Mesendoderm (in vitro differentiated cells): ENCODE results near the gene TNNI3K.

ENCODE experiments used
- DNase-seq: peaks from one replicate; pipeline ENCODE4 v3.0.0; 2013
- H2AK5ac ChIP-seq: 2 replicates; pipeline ENCODE4 v1.6.1; 2013; ENCODE audit warnings: low read length, inconsistent platforms
- H2BK120ac ChIP-seq: 2 replicates; pipeline ENCODE4 v1.6.1; 2013; ENCODE audit warnings: low read depth, mild to moderate bottlenecking, low read length, moderate library complexity, mixed read lengths
- H2BK15ac ChIP-seq: replicated peaks from 2 replicates; pipeline ENCODE4 v1.6.1; 2013; ENCODE audit warnings: low read depth, mild to moderate bottlenecking, moderate library complexity
- H2BK5ac ChIP-seq: 2 replicates; pipeline ENCODE4 v1.6.1; 2013; ENCODE audit warnings: low read length, inconsistent platforms
- H3K18ac ChIP-seq: 2 replicates; pipeline ENCODE4 v1.6.1; 2013; ENCODE audit warnings: mild to moderate bottlenecking, low read length, mixed read lengths
- H3K23ac ChIP-seq: one replicate; pipeline ENCODE4 v1.6.1; 2013; ENCODE audit warnings: low read length
- H3K27ac ChIP-seq: 2 replicates; pipeline ENCODE4 v1.5.1; 2013; ENCODE audit warnings: low read depth, mild to moderate bottlenecking, inconsistent platforms, low read length, moderate library complexity
- H3K27me3 ChIP-seq: 2 replicates; pipeline ENCODE4 v1.6.1; 2013; ENCODE audit warnings: low read length, control low read depth, mild to moderate bottlenecking, inconsistent platforms; ENCODE audit not compliant: insufficient read depth, poor library complexity
- H3K36me3 ChIP-seq: 2 replicates; pipeline ENCODE4 v1.6.1; 2013; ENCODE audit warnings: low read length, inconsistent platforms; ENCODE audit not compliant: control insufficient read depth, insufficient read depth
- H3K4ac ChIP-seq: one replicate; pipeline ENCODE4 v1.6.1; 2013; ENCODE audit warnings: low read depth, mild to moderate bottlenecking, low read length, moderate library complexity
- H3K4me1 ChIP-seq: 2 replicates; pipeline ENCODE4 v1.6.1; 2013; ENCODE audit warnings: low read depth, low read length, inconsistent platforms; ENCODE audit not compliant: control insufficient read depth
- H3K4me2 ChIP-seq: 2 replicates; pipeline ENCODE4 v1.6.1; 2013; ENCODE audit warnings: low read length
- H3K4me3 ChIP-seq: 2 replicates; pipeline ENCODE4 v1.5.1; 2013; ENCODE audit warnings: mild to moderate bottlenecking, low read length
- H3K56ac ChIP-seq: one replicate; pipeline ENCODE4 v1.6.1; 2013; ENCODE audit warnings: low read length
- H3K79me1 ChIP-seq: 2 replicates; pipeline ENCODE4 v1.6.1; 2013; ENCODE audit warnings: low read length, inconsistent platforms
- H3K79me2 ChIP-seq: 2 replicates; pipeline ENCODE4 v1.6.1; 2013; ENCODE audit warnings: mild to moderate bottlenecking, low read length; ENCODE audit not compliant: control insufficient read depth, insufficient read depth
- H3K9ac ChIP-seq: 2 replicates; pipeline ENCODE4 v1.6.1; 2013; ENCODE audit warnings: low read length, inconsistent platforms
- H4K5ac ChIP-seq: one replicate; pipeline ENCODE4 v1.6.1; 2013; ENCODE audit warnings: low read length
- H4K8ac ChIP-seq: one replicate; pipeline ENCODE4 v1.6.1; 2013; ENCODE audit warnings: low read depth, mild to moderate bottlenecking, control low read depth, low read length, moderate library complexity
- WGBS: extraction: QIAGEN DNeasy Blood & Tissue Kit; methylation state at CpG from one replicate; pipeline ENCODE4 v1.1.7; 2013; ENCODE audit warnings: low lambda C conversion rate, missing lambda C conversion rate; ENCODE audit not compliant: insufficient coverage; ENCODE audit errors: extremely low coverage; 5-methylcytosine and 5-hydroxymethylcytosine counted together

Gene TNNI3K

DNA sequence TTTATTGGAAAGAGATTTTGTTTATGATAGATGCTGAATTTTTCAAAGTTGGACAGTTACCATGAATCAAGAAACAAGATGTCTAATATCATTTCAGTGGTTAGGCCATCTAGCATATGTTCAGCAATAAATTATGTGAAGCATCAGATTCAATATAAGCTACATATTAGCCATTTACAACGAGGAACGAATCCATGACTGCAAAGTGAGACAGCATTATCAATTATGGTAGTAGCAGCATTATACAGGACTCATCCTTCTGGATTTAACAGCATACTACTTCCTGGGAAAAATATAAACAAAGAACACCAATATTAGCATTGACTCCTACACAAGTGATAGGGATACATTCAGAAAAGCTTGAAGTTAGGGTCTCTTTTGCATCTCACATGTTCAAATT is 218.1 kb downstream of the TNNI3K start:
- H3K79me1 ChIP-seq = no peaks in the 10 kb centered on the region
- no peak overlapping the region for H3K4me2 ChIP-seq
- no CpG with 5 or more reads among the region's 2 CpGs for WGBS
- no peak for DNase-seq
- H3K23ac ChIP-seq = no peak overlapping the region
- no peak overlapping the region for H4K5ac ChIP-seq
- no peaks in the 10 kb centered on the region for H3K79me2 ChIP-seq
- H3K27ac ChIP-seq = no peak overlapping the region
- H2BK120ac ChIP-seq = no peak overlapping the region
- no peak overlapping the region for H2BK5ac ChIP-seq
- no peak overlapping the region for H3K18ac ChIP-seq
- H3K9ac ChIP-seq = no peak overlapping the region
- no peak overlapping the region for H3K4me3 ChIP-seq
- H4K8ac ChIP-seq = no peak overlapping the region
- H2BK15ac ChIP-seq = no peak overlapping the region
- no peak overlapping the region for H2AK5ac ChIP-seq
- H3K4ac ChIP-seq = no peak overlapping the region
- no peak overlapping the region for H3K56ac ChIP-seq
- no peaks in the 10 kb centered on the region for H3K27me3 ChIP-seq
- no peaks in the 10 kb centered on the region for H3K4me1 ChIP-seq
- no peaks in the 10 kb centered on the region for H3K36me3 ChIP-seq

- H3K36me3 ChIP-seq = no peaks in the 10 kb centered on the region
- no peak overlapping the region for H2BK120ac ChIP-seq
- H3K23ac ChIP-seq = no peak overlapping the region
- no peak overlapping the region for H3K4ac ChIP-seq
- no peak overlapping the region for H3K56ac ChIP-seq
- no peaks in the 10 kb centered on the region for H3K79me2 ChIP-seq
- no peak overlapping the region for H4K8ac ChIP-seq
- no peak overlapping the region for H4K5ac ChIP-seq
- H3K4me2 ChIP-seq = no peak overlapping the region
- H2BK15ac ChIP-seq = no peak overlapping the region
- H3K79me1 ChIP-seq = no peaks in the 10 kb centered on the region
- no peak overlapping the region for H3K27ac ChIP-seq
- no peaks in the 10 kb centered on the region for H3K27me3 ChIP-seq
- H3K4me1 ChIP-seq = no peaks in the 10 kb centered on the region
- no peak overlapping the region for H2AK5ac ChIP-seq
- no peak overlapping the region for H2BK5ac ChIP-seq
- no peak for DNase-seq
- H3K4me3 ChIP-seq = no peak overlapping the region
- H3K9ac ChIP-seq = no peak overlapping the region
- H3K18ac ChIP-seq = no peak overlapping the region
These were observed 220.2 kb downstream of the TNNI3K start for GRCh38 chr1:74455390-74455789.

- Histone ChIP-seq H3K56ac (no peak overlapping the region), H2BK5ac (no peak overlapping the region), H3K4me3 (no peak overlapping the region), H3K18ac (no peak overlapping the region), H3K9ac (no peak overlapping the region), H3K36me3 (no peaks in the 10 kb centered on the region), H4K8ac (no peak overlapping the region), H3K79me2 (no peaks in the 10 kb centered on the region), H3K4me1 (no peaks in the 10 kb centered on the region), H3K79me1 (no peaks in the 10 kb centered on the region), H3K27me3 (no peaks in the 10 kb centered on the region), H2AK5ac (no peak overlapping the region), H2BK15ac (no peak overlapping the region), H3K4ac (no peak overlapping the region), H3K4me2 (no peak overlapping the region), H4K5ac (no peak overlapping the region), H3K23ac (no peak overlapping the region), H2BK120ac (no peak overlapping the region), H3K27ac (no peak overlapping the region)
- DNase-seq = no peak
- WGBS = no CpG with 5 or more reads among the region's 2 CpGs
These were observed 222.1 kb downstream of the TNNI3K start for GRCh38 chr1:74457253-74457652.

GRCh38 chr1:74463333-74463988 is 228.3 kb downstream of the TNNI3K start:
- no peak overlapping the region for H3K56ac ChIP-seq
- H2BK120ac ChIP-seq = no peak overlapping the region
- no peak overlapping the region for H4K5ac ChIP-seq
- no peaks in the 10 kb centered on the region for H3K79me1 ChIP-seq
- H2AK5ac ChIP-seq = no peak overlapping the region
- no peak overlapping the region for H4K8ac ChIP-seq
- H3K9ac ChIP-seq = no peak overlapping the region
- H3K4ac ChIP-seq = no peak overlapping the region
- H2BK5ac ChIP-seq = no peak overlapping the region
- no peak overlapping the region for H3K4me3 ChIP-seq
- H3K27me3 ChIP-seq = no peaks in the 10 kb centered on the region
- no peaks in the 10 kb centered on the region for H3K4me1 ChIP-seq
- no peak overlapping the region for H3K27ac ChIP-seq
- WGBS = no CpG with 5 or more reads among the region's 9 CpGs
- H3K18ac ChIP-seq = no peak overlapping the region
- no peak overlapping the region for H3K23ac ChIP-seq
- no peak overlapping the region for H3K4me2 ChIP-seq
- no peaks in the 10 kb centered on the region for H3K79me2 ChIP-seq
- H2BK15ac ChIP-seq = no peak overlapping the region
- H3K36me3 ChIP-seq = no peaks in the 10 kb centered on the region
- DNase-seq = no peak

DNA sequence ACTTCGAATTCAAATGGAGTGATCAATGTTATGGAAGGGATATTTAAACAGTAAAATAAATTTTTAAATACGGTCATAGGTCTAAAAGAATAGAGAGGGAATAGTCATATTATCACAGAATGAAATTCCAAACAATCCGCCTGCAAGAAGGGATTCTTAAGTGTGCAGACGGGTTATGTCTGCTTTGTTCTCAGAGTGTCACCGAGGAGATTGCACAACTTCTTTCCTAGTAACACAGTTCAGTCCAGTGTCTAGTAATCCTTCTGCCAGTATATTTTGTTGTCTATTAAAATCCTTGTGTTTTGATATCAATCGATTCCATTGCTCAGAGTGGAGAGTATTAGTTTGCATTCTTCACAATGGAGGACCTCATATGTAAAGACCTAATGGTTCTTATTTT is 228.8 kb downstream of the TNNI3K start:
- Histone ChIP-seq H3K4me3 (no peak overlapping the region), H4K5ac (no peak overlapping the region), H3K79me2 (no peaks in the 10 kb centered on the region), H4K8ac (no peak overlapping the region), H3K18ac (no peak overlapping the region), H3K56ac (no peak overlapping the region), H2BK15ac (no peak overlapping the region), H3K4me1 (no peaks in the 10 kb centered on the region), H3K27ac (no peak overlapping the region), H3K27me3 (no peaks in the 10 kb centered on the region), H2AK5ac (no peak overlapping the region), H3K79me1 (no peaks in the 10 kb centered on the region), H3K9ac (no peak overlapping the region), H3K36me3 (no peaks in the 10 kb centered on the region), H2BK120ac (no peak overlapping the region), H3K23ac (no peak overlapping the region), H3K4ac (no peak overlapping the region), H3K4me2 (no peak overlapping the region), H2BK5ac (no peak overlapping the region)
- DNase-seq = no peak
- WGBS = no CpG with 5 or more reads among the region's 6 CpGs

DNA sequence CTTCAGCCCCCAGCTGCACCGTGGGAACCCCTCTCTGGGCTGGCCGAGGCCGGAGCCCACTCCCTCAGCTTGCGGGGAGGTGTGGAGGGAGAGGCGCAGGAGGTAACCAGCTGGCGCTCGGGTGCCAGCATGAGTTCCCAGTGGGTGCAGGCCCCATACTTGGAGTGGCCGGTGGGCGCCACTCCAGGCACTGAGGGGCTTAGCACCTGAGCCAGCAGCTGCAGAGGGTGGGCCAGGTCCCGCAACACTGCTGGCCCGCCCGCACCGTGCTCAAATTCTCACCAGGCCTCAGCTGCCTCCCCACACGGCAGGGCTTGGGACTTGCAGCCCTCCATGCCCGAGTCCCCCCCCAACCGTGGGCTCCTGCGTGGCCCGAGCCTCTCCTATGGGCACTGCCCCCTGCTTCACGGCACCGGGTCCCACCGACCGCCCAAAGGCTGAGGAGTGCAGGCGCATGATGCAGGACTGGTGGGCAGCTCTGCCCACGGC is 230.1 kb downstream of the TNNI3K start:
- Histone ChIP-seq H3K36me3 (no peaks in the 10 kb centered on the region), H3K4me3 (no peak overlapping the region), H3K4ac (no peak overlapping the region), H2BK5ac (no peak overlapping the region), H3K27me3 (no peaks in the 10 kb centered on the region), H3K23ac (no peak overlapping the region), H2BK15ac (no peak overlapping the region), H3K79me1 (no peaks in the 10 kb centered on the region), H3K9ac (no peak overlapping the region), H3K56ac (no peak overlapping the region), H3K18ac (no peak overlapping the region), H3K4me1 (no peaks in the 10 kb centered on the region), H2BK120ac (no peak overlapping the region), H3K27ac (no peak overlapping the region), H2AK5ac (no peak overlapping the region), H3K4me2 (no peak overlapping the region), H3K79me2 (no peaks in the 10 kb centered on the region), H4K5ac (no peak overlapping the region), H4K8ac (no peak overlapping the region)
- no peak for DNase-seq
- WGBS = no CpG with 5 or more reads among the region's 24 CpGs
